HepG2 (cell line): ENCODE results near the gene SHROOM2. TPM values are rescaled to one million over a fixed set of nuclear protein-coding genes. Genes with fewer than 3 reads are reported as not detected.

ENCODE experiments used
- ATF4 ChIP-seq, 2 experiments: fragments of 450-650 bp in 1 of 2; sonication (generic) in 1 of 2; formaldehyde crosslinking; IDR thresholded peaks; 2 replicates each; pipeline versions ENCODE4 v1.5.0 to v1.8.0; 2020 to 2022; ENCODE audit warnings: mild to moderate bottlenecking in 1 of 2, missing genetic modification reagents in 1 of 2
- FIP1L1 ChIP-seq: fragments of 200-400 bp; formaldehyde crosslinking; IDR thresholded peaks from 2 replicates; pipeline ENCODE4 v1.6.1; 2018; ENCODE audit warnings: low read depth, mild to moderate bottlenecking, low read length, moderate library complexity, borderline replicate concordance; ENCODE audit not compliant: insufficient read depth
- ZNF318 ChIP-seq: sonication (generic); formaldehyde crosslinking; IDR thresholded peaks from 2 replicates; pipeline ENCODE4 v1.4.0; 2020; ENCODE audit warnings: mild to moderate bottlenecking, missing genetic modification reagents
- ZNF672 ChIP-seq: sonication (generic); formaldehyde crosslinking; IDR thresholded peaks from 2 replicates; pipeline ENCODE4 v1.8.1; 2022; ENCODE audit warnings: missing genetic modification reagents
- ZNF878 ChIP-seq: sonication (generic); formaldehyde crosslinking; IDR thresholded peaks from 2 replicates; pipeline ENCODE4 v1.8.1; 2023; ENCODE audit warnings: mild to moderate bottlenecking, missing genetic modification reagents, moderate library complexity
- polyA plus RNA-seq, 8 experiments: library from polyadenylated mRNA; depleted of rRNA in 3 of 8; stranded (reverse) in 7 of 8; unstranded in 1 of 8; fragments of >200 nt; fragmentation: Illumina TruSeq in 4 of 8; extraction: Trizol in 4 of 8; gene quantifications; 2 replicates each; pipeline versions ENCODE4 v1.2.1 to v1.2.3, GENCODE V29; 2011 to 2016; ENCODE audit warnings: low read depth in 4 of 8, missing spikeins in 1 of 8, mixed read lengths in 1 of 8; ENCODE audit not compliant: insufficient read depth in 1 of 8
- total RNA-seq, 5 experiments: library from RNA; depleted of rRNA; stranded (reverse); fragments of >200 nt; fragmentation: Illumina TruSeq; extraction: Trizol; gene quantifications; 2 replicates each; pipeline ENCODE4 v1.2.3, GENCODE V29; 2016; ENCODE audit warnings: low read depth in 1 of 5

Gene SHROOM2
- total and polyA plus RNA-seq, 2 of the 13 experiments (the other 11 are each of a cell fraction or from before 2014, with no cell fraction given) = 0.92 to 1.4 TPM

DNA sequence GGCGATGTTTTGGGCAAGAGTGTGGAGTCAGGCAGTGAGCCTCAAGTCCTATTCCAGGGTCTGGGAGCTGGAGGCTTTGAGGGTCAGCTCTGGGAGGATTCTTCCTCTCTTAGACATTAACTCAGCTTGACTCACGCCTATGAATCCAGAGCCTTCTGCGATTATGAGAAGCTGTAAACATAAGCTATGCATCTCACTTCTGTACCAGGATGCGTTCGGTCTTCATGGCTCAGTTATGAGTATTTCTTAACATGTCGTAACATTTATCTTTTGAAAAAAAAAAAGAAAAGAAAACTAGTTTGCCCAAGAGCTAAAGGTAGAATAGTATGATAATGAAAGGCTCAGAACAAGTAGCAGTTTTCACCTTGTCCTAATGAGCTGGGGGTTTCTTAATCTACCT, 4.6 kb downstream of the SHROOM2 start (continued):
- TF ChIP-seq ATF4 (CRISPR knock-in tag; IDR thresholded peaks at IDR 0.05) (no peak), ZNF318 (CRISPR knock-in tag) (no peak), ZNF878 (CRISPR knock-in tag) (no peak), ZNF672 (CRISPR knock-in tag) (no peak), FIP1L1 (no peak)
